ENCODE results near the gene ANKDD1B.

DNA sequence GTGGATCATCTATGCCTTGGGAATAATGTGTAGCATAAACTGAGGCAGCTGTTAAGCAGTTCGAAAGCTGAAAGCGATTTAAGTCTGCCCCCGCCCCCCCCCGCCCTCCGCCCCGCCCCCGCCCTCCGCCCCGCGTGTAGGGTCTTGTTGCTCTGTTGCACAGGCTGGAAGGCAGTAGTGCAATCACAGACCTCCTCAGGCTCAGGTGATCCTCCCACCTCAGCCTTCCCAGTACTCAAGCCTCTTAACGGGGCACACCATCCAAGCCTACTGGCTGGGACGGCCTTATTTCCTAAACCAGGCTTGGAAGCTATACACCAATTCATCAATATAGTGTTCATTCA is 945 bp downstream of the ANKDD1B start:
- TF ChIP-seq, protein P1, sequence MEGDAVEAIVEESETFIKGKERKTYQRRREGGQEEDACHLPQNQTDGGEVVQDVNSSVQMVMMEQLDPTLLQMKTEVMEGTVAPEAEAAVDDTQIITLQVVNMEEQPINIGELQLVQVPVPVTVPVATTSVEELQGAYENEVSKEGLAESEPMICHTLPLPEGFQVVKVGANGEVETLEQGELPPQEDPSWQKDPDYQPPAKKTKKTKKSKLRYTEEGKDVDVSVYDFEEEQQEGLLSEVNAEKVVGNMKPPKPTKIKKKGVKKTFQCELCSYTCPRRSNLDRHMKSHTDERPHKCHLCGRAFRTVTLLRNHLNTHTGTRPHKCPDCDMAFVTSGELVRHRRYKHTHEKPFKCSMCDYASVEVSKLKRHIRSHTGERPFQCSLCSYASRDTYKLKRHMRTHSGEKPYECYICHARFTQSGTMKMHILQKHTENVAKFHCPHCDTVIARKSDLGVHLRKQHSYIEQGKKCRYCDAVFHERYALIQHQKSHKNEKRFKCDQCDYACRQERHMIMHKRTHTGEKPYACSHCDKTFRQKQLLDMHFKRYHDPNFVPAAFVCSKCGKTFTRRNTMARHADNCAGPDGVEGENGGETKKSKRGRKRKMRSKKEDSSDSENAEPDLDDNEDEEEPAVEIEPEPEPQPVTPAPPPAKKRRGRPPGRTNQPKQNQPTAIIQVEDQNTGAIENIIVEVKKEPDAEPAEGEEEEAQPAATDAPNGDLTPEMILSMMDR (IDR thresholded peaks at IDR 0.05; ENCODE audit: insufficient read depth, low read length, poor library complexity, severe bottlenecking): no peak
- no peak for TF ChIP-seq EZH2phosphoT487 (conservative IDR thresholded peaks at IDR 0.05; ENCODE audit: low read length)

Data from SU-DHL-6 (cell line).